Skin of body (tissue), 2 donors: ENCODE measurements around the gene KCNIP1. TPM values are rescaled to one million over a fixed set of nuclear protein-coding genes. Genes with fewer than 3 reads are reported as not detected.

Experiments
- DNase-seq: peaks from one replicate; lab custom pipeline; 2025; lab: John Stamatoyannopoulos, UW
- total RNA-seq: library from RNA; depleted of rRNA; stranded (reverse); fragments of >200 nt; gene quantifications from one replicate; pipeline ENCODE4 v1.2.3, GENCODE V29; 2014

KCNIP1 gene
- total RNA-seq, 1 donor from 2014 or later = 2.5 TPM

GRCh38 chr5:170508660-170509347 is 5.0 kb downstream of the KCNIP1 start:
- DNase-seq = no peak

DNA sequence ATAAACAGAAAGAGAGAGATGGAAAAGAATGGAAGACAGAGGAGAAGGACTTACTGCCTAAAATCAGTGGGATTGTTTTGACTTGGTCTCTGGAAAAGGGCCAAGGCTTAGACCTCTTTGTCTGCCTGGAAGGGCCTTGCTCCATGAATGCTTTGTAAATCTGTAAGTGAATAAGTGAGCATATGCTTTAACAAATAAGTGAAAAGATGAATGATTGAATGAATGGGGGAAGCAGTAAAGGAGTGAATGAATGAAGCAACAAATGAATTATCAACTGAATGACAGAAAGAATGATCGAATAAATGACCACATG is 5.5 kb downstream of the KCNIP1 start:
- DNase-seq = no peak

DNA sequence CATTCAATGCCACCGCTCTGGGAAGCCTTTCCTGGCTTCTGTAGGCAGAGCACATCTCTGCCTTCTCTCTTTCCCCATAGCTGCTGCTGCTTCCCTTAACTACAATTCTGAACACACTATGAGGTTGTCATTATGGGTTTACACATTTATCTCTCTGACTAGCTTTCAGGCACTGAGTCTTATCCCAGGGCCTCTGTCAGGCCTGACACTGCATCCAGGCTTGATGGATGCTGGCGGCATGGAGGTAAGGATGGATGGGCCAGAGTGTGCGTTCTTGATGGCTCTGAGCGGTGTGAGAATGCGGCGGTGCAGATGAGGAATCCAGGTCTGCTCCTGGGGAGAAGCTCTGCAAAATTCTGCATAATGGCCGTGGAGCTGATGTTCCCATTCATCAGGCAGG is 6.3 kb downstream of the KCNIP1 start:
- DNase-seq = no peak

DNA sequence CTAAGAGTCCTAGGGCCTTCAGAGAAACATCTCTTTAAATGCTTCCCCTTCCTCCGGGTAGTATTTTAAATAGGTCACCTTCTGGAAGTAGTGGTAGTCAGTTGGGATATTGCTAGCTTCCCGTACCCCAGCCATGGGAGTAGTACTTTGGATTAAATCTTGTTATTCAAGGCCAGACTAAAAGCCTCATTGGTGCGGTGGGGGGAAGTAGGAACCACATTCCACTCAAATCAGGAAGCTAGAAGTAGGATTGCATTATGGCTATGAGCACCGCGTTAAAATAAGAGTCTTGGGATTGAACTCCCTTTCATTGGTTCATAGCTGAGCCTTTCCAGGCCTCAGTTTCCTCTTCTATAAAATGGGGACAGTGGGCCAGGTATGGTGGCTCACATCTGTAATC is 6.7 kb downstream of the KCNIP1 start:
- no peak for DNase-seq

GRCh38 chr5:170511551-170512258 is 7.9 kb downstream of the KCNIP1 start:
- no peak for DNase-seq

- no peak for DNase-seq
Measured at GRCh38 chr5:170513856-170514525, 10.2 kb downstream of the KCNIP1 start.

DNA sequence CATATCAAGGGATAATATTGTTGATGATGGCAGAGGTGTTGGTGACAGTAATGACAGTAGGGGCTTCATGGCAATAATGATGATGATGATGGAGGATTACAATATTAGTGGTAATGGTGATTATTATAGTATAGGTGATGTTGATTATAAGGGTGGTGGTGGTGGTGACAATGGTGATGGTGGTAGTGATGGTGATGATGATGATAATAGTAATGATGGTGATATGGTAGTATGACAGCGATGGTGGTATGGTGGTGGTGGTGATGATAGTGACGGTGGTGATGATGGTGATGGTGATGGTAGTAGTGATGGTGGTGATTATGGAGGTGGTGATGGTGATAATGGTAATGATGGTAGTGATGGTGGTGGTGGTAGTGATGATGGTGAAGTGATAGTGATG is 13.6 kb downstream of the KCNIP1 start:
- DNase-seq = no peak

GRCh38 chr5:170518277-170518676 is 14.5 kb downstream of the KCNIP1 start:
- no peak for DNase-seq

DNA sequence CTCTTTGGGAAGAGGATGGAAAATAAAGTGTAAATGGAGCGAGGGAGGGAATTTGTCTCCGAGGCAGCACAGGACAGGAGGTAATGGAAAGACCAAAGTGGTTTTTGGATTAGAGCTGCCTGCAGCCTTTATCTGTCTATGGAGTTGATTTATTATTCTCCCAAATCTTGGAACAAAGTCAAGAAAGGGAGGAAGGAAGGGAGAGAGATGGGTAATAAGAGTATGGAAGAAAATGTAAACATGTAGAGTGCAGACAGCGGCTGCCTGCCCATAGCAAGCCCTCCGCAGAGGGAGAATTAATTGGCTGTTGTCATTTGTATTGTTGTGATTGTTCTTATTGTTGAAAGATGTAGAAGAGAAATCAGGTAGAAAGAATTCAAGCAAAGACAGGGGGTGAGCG is 15.7 kb downstream of the KCNIP1 start:
- no peak for DNase-seq

GRCh38 chr5:170520372-170520771 is 16.6 kb downstream of the KCNIP1 start:
- no peak for DNase-seq

GRCh38 chr5:170522211-170523141 is 18.7 kb downstream of the KCNIP1 start:
- DNase-seq = peak; percentile 79

GRCh38 chr5:170523142-170523551 is 19.3 kb downstream of the KCNIP1 start:
- no peak for DNase-seq

DNA sequence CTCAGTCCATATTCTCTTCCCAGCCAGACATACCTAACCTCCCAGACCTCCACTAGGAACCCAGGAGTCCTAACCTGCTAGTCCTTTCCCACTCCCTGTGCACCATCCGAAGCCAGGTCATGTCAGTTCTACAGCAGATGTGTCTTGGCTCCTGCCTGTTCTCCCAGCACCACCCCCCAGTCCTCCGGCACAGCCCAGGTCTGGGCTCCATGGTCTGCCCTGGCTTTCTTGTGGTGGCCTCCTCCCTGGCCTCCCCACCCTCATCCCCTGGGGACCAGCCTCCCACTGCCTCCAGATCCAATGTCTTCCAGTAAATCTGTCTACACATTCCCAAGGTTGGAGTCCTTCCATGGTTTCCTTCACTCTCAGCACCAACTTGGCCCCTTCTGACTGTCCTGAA is 20.0 kb downstream of the KCNIP1 start:
- no peak for DNase-seq

- DNase-seq = no peak
Measured at GRCh38 chr5:170524576-170524975, 20.8 kb downstream of the KCNIP1 start.

DNA sequence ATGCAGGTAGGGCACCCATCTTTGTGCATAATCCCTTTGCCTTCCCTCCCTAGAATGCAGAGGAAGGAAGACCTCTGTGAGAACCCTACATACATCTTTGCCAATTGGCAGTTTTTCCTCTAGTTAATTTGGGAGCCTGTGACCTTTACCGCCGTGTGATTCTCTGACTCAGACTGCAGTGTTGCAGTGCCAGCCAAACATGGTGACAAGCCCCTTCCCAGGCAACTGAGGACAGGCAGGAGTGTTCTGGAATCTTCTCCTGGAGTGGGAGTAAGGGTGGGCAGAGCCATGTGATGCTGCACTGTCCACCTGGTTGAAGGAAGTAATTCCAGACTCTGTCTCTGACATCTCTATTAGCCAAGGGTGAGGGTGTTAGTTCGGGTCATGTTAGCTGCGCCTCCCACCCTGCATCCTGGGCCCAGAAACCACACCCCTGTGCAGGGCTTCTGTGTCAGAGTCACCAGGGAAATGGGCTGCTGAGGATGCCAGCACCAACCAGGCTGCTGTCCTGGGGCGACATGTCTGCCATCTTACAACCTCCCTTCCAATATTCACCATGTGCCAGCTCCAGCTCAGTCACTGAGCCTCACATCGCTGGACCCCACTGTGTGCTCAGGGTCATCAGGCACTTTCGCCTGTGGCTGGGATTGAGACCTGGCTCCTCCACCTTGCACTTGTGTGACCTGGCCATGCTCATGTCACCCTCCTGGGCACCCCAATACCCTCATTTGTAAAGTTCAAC is 21.8 kb downstream of the KCNIP1 start:
- DNase-seq = no peak

- no peak for DNase-seq
Measured at GRCh38 chr5:170527991-170528390, 24.2 kb downstream of the KCNIP1 start.

GRCh38 chr5:170528976-170529375 is 25.2 kb downstream of the KCNIP1 start:
- DNase-seq = no peak

- DNase-seq = no peak
Measured at GRCh38 chr5:170532935-170533334, 29.1 kb downstream of the KCNIP1 start.

GRCh38 chr5:170533383-170533782 is 29.6 kb downstream of the KCNIP1 start:
- no peak for DNase-seq

GRCh38 chr5:170534177-170534576 is 30.4 kb downstream of the KCNIP1 start:
- no peak for DNase-seq

- no peak for DNase-seq
Measured at GRCh38 chr5:170534941-170535340, 31.1 kb downstream of the KCNIP1 start.
